DND-41 (cell line): ENCODE results near the gene C1QTNF3.

Experiments
- ATAC-seq: fragments of 200-7000 bp; cut with Tn5 transposase; 3 replicates; pipeline ENCODE4 v1.9.1; 2021; ENCODE audit warnings: low read depth; ENCODE audit not compliant: insufficient read depth
- DNase-seq: peaks from one replicate; pipeline ENCODE4 v3.0.0-alpha.2; 2020
- H2AFZ ChIP-seq: 2 replicates; pipeline ENCODE4 v1.6.0; 2012; ENCODE audit warnings: low read depth, low read length
- H3K27ac ChIP-seq: 2 replicates; pipeline ENCODE4 v1.5.1; 2012; ENCODE audit warnings: low read length, inconsistent platforms
- H3K27me3 ChIP-seq: fragments of 200-600 bp; sonication (generic); 2 replicates; pipeline ENCODE4 v1.6.0; 2012; ENCODE audit warnings: low read length, mild to moderate bottlenecking, inconsistent platforms; ENCODE audit not compliant: insufficient read depth, poor library complexity
- H3K36me3 ChIP-seq: 2 replicates; pipeline ENCODE4 v1.5.1; 2012; ENCODE audit warnings: low read length, inconsistent platforms; ENCODE audit not compliant: insufficient read depth
- H3K4me1 ChIP-seq: 2 replicates; pipeline ENCODE4 v1.5.1; 2012; ENCODE audit warnings: mild to moderate bottlenecking, low read length; ENCODE audit not compliant: insufficient read depth
- H3K4me2 ChIP-seq: 2 replicates; pipeline ENCODE4 v1.6.0; 2012; ENCODE audit warnings: mild to moderate bottlenecking, moderate library complexity, low read length, inconsistent platforms; ENCODE audit not compliant: insufficient read depth
- H3K4me3 ChIP-seq, 2 experiments: fragments of 200-600 bp in 1 of 2; shearing (Covaris generic) in 1 of 2; 2 replicates each; pipeline ENCODE4 v1.5.1; 2012 to 2016; ENCODE audit warnings: inconsistent platforms in 2 of 2, low read length in 2 of 2, mild to moderate bottlenecking in 2 of 2, low read depth in 1 of 2, moderate library complexity in 1 of 2
- H3K79me2 ChIP-seq: 2 replicates; pipeline ENCODE4 v1.6.0; 2012; ENCODE audit warnings: low read length, inconsistent platforms; ENCODE audit not compliant: insufficient read depth
- H3K9ac ChIP-seq: 2 replicates; pipeline ENCODE4 v1.6.0; 2012; ENCODE audit warnings: low read depth, mild to moderate bottlenecking, inconsistent platforms, low read length, moderate library complexity
- H3K9me3 ChIP-seq: 2 replicates; pipeline ENCODE4 v1.5.1; 2012; ENCODE audit warnings: low read length, moderate library complexity, mild to moderate bottlenecking, inconsistent platforms; ENCODE audit not compliant: insufficient read depth, severe bottlenecking
- H4K20me1 ChIP-seq: 2 replicates; pipeline ENCODE4 v1.6.0; 2012; ENCODE audit warnings: low read length; ENCODE audit not compliant: insufficient read depth
- EZH2 ChIP-seq: IDR thresholded peaks from 3 replicates; pipeline ENCODE4 v1.6.1; 2012; ENCODE audit warnings: borderline replicate concordance, low read depth, mild to moderate bottlenecking, moderate library complexity, low read length, inconsistent platforms; ENCODE audit not compliant: severe bottlenecking
- TF ChIP-seq, protein P1 (sequence below): IDR thresholded peaks from 2 replicates; pipeline ENCODE4 v1.5.1; 2012; ENCODE audit warnings: borderline replicate concordance, low read length, moderate library complexity, mild to moderate bottlenecking; ENCODE audit not compliant: poor library complexity, severe bottlenecking; ENCODE audit errors: extremely low read depth

C1QTNF3 gene

DNA sequence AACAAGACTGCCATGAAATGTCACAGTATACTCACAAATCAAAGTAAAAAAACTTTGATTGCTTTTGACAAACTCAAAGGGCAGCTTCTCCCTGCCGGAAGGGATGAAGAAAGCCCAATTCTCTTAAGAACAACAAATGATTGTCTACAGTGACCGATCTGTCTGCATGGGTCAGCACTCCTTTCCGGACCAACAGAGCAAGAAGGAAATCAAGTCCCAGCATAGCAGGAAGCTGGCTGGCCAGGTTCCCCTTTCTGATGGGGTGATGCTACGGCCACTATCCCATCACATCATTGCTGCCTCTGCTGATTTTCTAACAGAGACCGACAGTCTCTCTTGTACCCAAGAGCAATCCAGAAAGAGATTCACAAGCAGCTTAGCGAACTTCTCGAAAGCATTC lies 692 bp downstream of the C1QTNF3 start:
- Histone ChIP-seq H3K4me2 (no peak overlapping the region), H3K27me3 (no peaks in the 10 kb centered on the region), H3K79me2 (no peaks in the 10 kb centered on the region), H3K4me1 (no peaks in the 10 kb centered on the region), H3K9ac (no peak overlapping the region), H4K20me1 (no peaks in the 10 kb centered on the region), H3K36me3 (no peaks in the 10 kb centered on the region), H3K4me3 (no peak overlapping the region), H2AFZ (no peak overlapping the region), H3K9me3 (no peaks in the 10 kb centered on the region), H3K27ac (no peak overlapping the region)
- no peak for TF ChIP-seq EZH2
- DNase-seq (no peak), ATAC-seq (no peak)

DNA sequence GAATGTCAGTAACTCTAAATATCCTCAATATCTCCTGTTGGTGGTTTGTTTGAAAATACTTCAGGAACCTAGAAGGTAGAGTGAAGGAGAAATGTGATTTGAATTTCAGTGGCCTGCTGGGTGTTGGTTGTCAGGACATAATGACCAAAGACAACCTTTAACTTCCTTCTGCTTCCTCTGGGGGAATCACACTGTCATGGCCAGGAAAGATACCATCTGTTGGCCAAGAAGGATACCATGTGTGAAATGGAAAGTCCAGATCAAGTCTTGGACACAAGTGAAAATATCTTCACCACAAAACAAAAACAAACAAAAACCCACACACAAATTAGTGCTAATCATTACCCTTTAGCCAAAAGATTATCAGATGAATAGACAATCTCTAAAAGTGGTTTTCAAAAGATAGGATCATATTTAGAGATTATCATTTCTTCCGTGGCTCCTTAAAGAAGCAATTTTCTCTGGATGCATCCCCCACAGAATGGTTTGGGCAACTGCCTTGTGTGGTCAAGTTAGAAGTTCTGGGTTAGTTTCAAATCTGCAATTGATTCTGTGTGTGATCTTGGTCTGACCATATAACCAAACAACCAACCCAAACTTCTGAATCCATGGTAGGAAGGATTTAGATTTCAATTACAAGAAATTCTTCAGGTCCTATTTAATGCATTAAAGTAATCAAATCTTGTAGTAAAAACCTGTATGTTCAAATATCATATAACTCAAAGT lies 1.6 kb downstream of the C1QTNF3 start:
- H3K9me3 ChIP-seq: no peaks in the 10 kb centered on the region
- H3K4me1 ChIP-seq: no peaks in the 10 kb centered on the region
- no peaks in the 10 kb centered on the region for H3K79me2 ChIP-seq
- no peak for TF ChIP-seq EZH2
- TF ChIP-seq, protein P1, sequence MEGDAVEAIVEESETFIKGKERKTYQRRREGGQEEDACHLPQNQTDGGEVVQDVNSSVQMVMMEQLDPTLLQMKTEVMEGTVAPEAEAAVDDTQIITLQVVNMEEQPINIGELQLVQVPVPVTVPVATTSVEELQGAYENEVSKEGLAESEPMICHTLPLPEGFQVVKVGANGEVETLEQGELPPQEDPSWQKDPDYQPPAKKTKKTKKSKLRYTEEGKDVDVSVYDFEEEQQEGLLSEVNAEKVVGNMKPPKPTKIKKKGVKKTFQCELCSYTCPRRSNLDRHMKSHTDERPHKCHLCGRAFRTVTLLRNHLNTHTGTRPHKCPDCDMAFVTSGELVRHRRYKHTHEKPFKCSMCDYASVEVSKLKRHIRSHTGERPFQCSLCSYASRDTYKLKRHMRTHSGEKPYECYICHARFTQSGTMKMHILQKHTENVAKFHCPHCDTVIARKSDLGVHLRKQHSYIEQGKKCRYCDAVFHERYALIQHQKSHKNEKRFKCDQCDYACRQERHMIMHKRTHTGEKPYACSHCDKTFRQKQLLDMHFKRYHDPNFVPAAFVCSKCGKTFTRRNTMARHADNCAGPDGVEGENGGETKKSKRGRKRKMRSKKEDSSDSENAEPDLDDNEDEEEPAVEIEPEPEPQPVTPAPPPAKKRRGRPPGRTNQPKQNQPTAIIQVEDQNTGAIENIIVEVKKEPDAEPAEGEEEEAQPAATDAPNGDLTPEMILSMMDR: no peak
- H3K27me3 ChIP-seq: no peaks in the 10 kb centered on the region
- no peak overlapping the region for H2AFZ ChIP-seq
- H4K20me1 ChIP-seq: no peaks in the 10 kb centered on the region
- no peak overlapping the region for H3K9ac ChIP-seq
- ATAC-seq: no peak
- H3K36me3 ChIP-seq: no peaks in the 10 kb centered on the region
- no peak overlapping the region for H3K4me3 ChIP-seq
- H3K4me2 ChIP-seq: no peak overlapping the region
- H3K27ac ChIP-seq: no peak overlapping the region
- no peak for DNase-seq

DNA sequence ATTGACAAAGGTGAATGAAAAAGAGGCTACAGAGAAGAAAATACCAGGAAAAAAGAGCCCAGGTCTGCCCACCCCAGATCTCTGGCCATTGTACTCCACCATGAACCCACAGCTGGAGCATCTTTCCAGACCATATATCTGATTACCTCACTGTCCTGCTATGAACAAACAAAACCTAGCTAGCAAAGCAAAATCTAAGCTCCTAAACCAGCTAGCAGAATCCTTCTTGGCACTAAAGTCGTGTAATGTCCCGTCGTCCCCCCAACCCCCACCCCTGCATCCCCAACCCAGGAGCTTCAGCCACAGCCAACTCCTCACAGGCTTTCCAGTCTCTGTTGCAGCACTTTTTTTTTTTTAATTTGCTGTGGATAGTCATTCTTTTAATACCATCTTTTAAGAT lies 2.5 kb downstream of the C1QTNF3 start:
- no peak overlapping the region for H3K27ac ChIP-seq
- H3K9me3 ChIP-seq: no peaks in the 10 kb centered on the region
- H3K4me1 ChIP-seq: no peaks in the 10 kb centered on the region
- H4K20me1 ChIP-seq: no peaks in the 10 kb centered on the region
- no peak overlapping the region for H3K4me2 ChIP-seq
- no peak overlapping the region for H3K4me3 ChIP-seq
- ATAC-seq (no peak), DNase-seq (no peak)
- no peak for TF ChIP-seq EZH2
- TF ChIP-seq, protein P1: no peak
- no peaks in the 10 kb centered on the region for H3K36me3 ChIP-seq
- no peaks in the 10 kb centered on the region for H3K27me3 ChIP-seq
- no peak overlapping the region for H3K9ac ChIP-seq
- no peak overlapping the region for H2AFZ ChIP-seq
- H3K79me2 ChIP-seq: no peaks in the 10 kb centered on the region

DNA sequence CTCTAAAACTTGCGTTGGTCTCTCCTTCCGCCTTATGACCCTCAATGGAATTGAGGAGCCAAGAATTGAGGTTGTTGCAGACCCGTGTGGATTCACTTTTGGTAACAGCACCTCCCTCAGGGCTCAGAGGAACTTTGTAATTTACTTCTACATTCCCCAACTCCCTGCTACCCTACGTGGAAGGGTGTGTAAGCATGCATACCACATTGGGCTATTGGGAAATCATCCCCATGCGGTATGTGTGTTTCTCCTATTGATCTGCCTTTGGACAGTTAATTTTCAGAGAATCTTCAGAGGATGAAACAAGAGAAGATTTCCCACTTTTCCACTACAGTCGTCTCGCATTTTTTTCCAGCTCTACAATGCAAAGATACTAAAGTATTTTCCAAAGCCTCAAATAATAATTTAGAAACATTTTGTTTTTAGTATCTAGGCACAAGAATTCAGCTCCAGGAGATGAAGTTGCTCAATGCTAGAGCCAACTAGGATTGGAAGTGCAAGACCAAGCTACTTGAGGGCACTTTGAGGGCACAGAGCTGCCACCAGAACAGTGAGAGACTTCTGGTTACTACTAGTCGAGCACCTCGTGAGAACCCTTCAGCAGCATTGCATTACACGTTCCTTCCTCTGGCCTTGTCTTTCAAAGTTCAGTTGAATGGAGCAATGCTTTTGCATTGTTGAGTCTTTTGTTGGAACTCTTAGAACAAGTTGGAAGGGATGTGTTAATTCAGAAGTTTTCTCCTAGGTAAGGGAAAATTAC lies 3.4 kb downstream of the C1QTNF3 start:
- Histone ChIP-seq H2AFZ (no peak overlapping the region), H3K9me3 (no peaks in the 10 kb centered on the region), H3K27ac (no peak overlapping the region), H3K4me3 (no peak overlapping the region), H3K79me2 (no peaks in the 10 kb centered on the region), H3K36me3 (peaks cover 3% of the 10 kb centered on the region; the same call in 1 of the 2 replicates), H3K4me1 (no peaks in the 10 kb centered on the region), H3K27me3 (no peaks in the 10 kb centered on the region), H4K20me1 (no peaks in the 10 kb centered on the region), H3K9ac (no peak overlapping the region), H3K4me2 (no peak overlapping the region)
- no peak for TF ChIP-seq EZH2
- TF ChIP-seq, protein P1: no peak
- no peak for DNase-seq
- ATAC-seq: no peak
